NCI-H146 treated with DMSO at 0.1 percent for 48 hours (cell line): ENCODE results near the gene ORM1.

Experiments
- DNase-seq: peaks from one replicate; lab custom pipeline; 2025; ENCODE audit not compliant: unreplicated experiment; lab: John Stamatoyannopoulos, UW

Gene ORM1

DNA sequence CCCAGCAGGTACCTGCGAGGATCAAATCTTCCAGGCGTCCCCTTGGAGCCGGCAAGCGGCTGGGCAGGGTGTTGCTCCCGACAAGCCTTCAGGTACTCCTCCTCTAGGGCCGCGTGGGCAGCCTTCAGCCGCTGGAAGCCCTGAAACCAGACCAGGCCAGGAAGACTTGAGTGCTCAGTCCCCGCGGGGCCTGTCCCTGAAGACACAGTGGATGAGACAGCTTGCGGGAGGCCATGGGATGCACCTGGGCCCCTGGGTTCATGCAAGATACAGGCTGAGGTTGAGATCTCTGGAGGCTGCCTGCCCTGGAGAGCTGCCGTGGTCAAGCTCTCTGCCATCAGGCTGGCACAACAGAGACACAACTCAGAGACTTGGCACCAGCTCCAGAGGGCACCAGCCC, 39.5 kb downstream of the ORM1 start:
- DNase-seq, result no peak

DNA sequence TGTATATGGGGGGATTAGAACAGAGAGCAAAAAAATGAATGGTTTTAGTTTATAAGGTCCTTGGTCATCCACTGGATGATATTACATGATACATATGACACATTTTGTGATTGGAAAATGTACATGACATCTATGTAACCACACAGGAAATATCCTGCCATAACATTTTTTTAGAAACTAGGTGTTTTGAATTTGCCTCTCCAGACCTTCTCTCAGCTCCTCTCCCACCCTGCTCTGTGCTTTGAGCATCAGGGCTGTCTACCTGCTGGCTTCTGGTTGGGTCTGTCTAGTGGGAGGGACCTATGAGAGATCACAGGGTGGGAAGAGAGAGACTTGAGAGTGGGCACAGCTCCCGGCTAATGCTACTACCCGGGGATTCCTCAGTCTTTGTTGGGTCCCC, 40.5 kb downstream of the ORM1 start:
- no peak for DNase-seq

DNA sequence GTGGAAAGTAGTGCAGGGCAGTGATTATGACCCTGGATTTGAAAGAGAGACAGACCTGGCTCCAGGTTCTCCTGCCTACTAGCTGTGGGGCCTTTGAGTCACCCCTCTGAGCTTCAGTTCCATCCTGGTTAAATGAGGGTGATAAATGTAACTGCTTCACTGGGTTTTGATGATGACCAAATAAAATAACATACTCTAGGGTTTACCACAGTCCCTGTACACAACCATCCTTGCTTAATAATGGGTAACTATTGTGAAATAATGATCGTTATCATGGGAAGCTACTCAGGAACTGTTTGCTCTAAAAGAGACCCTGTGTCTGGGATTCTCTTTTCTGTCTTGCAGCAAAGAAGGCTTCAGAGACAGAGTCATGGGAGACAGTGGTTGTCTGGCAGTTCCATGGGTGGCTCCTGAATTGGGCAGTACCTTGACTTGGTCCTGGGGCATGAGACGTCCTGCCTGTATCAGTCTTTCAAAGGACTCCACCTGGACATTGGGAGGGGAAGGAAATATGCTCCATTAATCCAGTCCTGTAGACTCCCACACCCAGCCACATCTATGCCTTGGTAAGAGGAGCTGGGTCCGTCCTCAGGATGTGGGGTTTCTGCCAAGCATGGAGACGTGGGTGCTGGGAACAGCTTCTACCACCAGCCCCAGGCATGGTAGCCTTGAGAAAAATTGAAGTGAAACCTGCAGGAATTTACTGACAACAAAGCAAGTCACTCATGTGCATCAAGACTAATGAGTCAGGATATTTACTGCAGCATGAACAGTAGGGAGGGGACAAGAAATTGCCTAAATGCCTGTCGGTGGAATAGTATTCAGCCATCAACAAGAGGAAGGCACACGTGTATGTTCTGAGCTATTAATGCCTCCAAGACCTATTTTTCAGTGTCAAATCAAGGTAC, 41.5 kb downstream of the ORM1 start:
- no peak for DNase-seq

DNA sequence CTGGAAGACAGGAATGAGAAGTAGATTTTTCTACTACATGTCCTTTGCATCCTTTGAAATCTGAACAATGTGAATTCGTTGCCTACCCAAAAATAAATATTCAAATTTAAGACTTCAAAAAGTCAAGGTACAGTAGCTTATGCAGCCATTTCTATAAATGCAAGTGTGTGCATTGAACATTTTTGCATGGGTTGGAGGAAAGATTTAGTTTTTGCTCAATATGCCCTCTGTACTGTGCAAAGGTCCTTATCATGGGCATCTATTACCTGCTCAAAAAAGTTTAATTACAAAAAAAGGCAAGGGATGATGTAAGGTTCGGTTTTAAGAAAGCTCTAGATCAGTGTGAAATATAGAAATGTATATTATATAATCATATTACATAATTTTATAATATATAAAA, 42.3 kb downstream of the ORM1 start:
- no peak for DNase-seq

DNA sequence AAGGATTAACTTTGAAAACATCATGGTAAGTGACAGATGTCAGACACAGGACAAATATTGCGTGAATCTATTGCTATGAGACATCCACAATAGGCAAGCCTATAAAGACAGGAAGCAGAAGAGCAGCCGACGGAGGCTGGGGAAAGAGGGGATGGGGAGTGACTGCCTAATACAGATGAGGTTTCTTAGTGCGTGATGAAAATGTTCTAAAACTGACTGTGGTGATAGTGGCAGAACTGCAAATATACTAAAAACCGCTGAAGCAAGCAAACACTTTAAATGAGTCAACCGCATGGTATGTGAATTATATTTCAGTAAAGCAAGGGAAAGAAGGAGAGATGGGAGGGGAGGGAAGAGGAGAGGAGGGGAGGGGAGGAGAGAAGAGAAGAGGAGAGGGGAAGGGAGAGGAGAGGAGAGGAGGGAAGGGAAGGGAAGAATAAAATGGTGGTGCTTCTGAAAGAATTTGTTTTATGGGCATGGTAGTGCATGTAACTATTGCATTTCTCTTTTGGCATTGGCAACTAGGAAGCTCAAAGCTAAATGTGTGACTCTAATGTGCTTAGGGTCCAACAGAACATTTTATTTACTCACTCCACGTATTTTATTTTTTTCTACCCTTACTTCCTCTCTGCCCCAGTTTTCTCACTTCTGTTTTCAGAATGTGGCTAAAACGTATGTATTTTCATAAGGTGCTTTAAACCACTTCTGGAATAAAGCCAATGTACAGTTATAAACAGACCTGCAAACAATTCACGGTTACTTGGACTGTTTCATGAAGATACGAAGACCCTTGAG, 43.6 kb downstream of the ORM1 start:
- no peak for DNase-seq

DNA sequence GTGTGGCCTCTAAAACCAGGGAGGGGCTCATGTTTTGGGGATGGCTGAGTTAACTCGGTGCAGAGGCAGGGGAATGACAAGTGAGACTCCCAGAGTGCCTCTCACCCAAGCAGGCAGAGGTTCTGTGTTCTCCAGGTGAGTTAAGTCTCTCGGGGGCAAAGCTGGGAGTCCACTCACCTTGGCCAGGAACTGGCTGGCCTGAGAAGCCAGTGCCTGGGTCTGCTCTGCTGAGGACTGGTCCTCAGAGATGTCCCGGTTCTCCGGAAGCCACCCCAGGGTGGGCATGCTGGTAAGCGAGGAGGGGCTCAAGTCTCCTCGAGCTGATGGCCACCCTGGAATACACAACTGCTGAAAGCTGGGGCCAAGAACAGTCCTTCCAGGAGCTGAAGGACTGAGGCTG, 44.5 kb downstream of the ORM1 start:
- no peak for DNase-seq

DNA sequence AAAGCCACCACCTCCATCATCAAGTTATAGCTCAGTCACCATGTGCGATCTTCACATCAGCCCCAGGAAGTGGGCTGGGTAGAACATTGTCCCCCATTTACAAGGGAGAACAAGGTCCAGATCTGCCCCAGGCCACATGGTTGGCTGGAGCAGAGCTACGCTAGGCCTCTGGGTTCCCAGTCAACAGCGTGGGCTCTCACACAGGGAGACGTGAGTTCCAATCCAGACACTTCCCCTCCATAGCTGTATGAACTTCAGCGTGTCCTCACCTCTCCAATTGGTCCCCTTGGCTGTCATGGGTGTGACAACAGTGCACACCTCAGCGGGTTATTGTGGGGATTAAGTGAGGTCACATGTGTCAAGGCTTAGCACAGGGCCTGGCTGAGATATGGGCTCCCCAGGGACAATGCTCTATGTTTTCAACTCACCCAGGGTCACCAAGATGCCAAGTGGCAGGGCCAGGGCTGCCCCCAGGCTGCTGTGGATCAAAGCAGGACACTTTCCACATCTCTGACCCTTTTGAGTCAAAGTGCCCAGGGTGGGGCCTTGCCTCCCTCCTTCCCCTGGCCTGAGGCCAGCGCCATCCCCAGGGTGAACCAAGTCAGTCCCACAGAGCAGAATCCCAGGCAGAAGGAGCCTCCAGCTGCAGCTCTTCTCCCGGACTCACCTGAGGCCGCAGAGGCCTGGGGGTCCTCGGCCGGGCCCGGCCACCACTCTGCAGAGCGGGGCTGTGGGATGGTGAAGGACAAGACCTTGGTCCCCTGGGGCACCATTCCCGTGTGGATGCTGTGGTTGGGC, 45.1 kb downstream of the ORM1 start:
- DNase-seq, result no peak

DNA sequence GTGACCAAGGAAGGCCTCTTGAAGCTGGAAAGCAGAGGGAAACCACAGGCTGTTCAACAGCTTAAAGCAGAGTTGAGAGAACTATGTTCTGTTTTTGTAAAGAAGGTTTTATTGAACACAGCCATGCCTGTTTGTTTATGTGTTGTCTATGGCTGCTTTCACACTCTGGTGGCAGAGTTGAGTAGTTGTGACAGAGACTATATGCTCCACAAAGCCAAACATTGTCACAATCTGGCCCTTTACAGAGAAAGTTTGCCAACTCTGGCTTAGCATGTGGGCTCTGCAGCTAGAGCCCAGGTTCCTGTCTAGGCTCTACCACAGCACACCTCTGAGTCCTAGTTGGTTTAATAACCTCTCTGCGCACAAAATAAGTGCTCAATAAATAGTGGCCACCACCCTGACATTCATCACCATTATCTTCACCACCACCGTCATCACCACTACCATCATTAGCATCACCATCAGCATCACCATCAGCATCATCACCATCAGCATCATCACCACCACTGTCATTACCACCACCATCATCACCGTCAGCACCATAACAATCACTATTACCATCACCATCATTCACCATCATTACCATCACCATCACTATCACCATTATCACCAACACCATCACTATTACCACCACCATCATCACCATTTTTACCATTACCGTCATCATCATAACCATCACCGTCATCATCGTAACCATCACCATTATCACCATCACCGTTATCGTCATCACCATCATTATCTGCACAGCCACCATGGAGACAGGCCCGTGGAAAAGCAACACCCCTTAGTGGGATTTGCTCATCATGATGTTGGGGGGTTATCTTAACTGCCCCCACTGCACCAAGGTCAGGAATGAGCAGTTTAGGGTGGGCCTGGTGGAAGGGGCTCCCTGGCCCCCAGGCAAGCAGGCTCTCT, 46.6 kb downstream of the ORM1 start:
- no peak for DNase-seq

DNA sequence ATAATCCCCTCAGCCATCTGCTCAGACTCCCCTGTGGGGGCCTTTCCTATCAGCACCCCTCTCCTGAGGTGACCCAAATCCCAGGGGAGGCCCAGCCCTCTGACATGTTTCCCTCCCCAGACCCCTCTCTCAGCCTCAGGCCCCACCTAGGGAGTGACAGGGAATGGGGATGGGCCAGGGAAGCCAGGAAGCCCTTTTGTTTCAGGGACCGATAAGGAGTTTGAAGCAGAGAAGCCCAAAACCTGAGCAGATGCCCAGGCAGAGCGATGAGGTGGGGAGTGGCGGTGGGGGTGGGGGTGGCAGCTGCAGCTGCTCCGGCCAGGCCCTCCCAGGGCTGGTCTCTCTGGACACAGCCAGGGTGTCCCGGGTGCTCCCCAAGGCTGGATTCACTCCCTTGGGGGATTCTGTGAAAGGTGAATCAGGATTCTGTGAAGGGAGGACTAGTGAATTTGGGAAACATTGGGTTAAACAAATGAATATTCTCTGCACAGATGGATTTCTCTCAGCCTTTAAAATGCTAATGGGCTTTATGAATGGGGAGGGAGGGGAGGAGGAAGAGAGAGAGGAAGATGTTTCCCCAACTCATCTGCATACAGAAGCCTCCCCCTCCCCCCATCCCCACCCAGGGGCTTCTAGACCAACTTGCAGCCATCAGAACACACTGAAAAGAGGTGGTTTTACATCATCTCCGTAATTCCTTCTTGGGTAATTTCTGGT, 47.5 kb downstream of the ORM1 start:
- DNase-seq, result no peak

DNA sequence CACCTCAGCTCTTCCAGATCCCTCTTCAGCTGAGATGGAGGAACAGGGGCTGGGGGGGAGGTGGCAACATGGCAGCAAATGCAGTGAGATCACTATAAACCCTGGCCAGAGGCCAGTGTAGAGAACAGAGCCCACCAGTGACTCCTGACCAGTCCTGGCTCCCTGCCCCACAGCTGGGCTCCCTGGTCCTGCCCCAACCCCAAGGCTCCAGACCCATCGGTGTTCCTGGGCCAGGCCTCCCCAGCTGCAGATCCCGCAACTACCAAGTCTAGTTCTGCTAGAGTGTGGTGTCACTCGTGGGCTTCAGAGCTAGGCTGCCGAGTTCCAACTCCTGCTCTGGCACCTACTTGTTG, 48.0 kb downstream of the ORM1 start:
- no peak for DNase-seq

DNA sequence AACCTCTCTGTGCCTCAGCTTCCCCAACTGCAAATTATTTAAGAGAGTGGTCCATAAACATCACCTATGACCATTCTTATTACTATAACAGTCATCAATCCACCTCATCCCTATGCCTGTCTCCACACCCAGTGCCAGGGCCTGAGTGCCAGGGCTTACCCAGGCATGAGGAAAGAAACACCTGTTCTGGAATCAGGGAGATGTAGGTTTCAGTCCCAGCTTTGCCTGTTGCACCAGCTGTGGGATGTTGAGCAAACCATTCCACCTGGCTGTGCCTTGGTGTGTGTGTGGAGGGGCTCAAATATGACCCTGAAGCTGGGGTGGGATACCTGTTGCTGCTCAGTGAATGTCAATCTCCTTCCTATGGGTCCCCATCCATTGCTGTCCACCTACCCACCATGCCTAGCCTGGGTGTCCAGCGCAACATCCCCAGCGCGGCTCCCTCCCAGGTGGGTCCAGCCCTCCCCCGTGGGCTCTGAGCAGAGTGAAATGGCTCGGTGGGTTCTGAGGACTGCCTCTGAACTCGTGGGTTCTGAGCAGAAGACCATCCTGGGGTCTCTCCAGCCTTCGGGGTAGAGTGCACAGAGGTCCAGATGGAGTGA, 48.5 kb downstream of the ORM1 start:
- no peak for DNase-seq

DNA sequence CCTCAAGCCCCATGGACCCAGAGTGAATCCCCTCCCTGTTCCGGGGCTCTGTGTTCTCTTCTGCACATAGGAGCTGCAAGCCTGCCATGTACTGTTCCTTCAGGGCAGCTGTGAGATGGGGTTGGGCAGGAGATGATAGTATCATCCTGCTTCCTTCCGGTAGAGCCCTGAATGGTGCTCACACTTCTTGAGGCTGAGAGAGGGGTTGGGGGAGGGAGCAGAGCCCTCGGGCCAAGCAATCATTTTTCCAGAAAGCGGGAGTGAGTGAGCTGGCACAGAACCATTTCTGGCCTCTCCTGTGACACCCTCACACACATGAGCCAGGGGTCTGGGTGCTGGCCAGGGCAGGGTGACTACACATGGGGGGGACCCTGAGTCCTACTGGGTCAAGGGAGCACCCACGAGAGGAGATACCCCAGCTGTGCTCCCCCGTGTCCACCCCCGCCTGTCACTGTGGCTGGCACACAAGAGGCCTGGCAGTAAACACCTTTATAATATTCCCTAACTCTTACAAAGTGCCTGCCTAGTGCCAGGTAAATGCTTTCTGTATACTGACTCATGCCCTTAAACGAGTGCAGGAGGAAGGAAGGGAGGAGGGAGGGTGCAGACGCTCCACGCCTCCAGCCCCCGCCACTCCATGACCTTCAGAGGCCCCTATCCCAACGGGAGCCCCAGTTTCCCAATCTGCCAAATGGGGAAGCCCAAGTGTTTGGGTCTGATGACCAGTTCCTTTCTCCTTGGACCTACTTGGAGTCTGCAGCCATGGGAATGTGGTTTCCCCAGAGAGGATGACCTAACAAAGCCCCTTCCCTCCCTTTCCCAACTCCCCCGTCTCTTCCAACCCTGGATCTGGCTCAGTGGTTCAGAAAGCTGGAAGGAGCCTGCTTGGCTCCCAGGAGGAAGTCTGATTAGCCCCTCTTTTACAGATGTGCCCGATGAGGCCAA, 49.3 kb downstream of the ORM1 start:
- no peak for DNase-seq

DNA sequence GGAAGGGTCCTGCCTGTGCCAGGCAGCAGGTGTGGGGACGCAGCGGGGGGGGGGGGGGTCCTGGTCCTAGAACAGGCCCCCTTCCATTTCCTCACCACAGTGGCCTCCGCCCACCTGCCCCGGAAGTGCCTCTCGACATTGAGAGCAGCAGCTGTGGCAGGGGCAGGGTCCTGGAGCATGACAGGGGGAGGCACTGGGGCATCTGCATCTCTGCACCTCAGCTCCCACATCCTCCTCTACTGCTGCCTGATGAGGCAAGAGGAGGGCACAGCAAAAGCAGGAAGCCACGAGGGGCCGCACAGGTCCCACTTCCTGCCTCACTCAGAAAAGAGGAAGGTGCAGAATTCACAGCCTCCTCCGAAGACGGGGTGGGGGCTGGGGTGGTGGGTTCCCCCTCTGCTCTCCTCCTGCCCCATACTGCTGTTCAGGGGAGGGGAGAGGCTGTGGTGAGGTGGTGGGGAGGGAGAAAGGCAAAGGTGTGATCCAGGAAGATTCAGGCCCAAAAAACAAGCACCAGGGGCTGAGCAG, 50.1 kb downstream of the ORM1 start:
- DNase-seq, result no peak

DNA sequence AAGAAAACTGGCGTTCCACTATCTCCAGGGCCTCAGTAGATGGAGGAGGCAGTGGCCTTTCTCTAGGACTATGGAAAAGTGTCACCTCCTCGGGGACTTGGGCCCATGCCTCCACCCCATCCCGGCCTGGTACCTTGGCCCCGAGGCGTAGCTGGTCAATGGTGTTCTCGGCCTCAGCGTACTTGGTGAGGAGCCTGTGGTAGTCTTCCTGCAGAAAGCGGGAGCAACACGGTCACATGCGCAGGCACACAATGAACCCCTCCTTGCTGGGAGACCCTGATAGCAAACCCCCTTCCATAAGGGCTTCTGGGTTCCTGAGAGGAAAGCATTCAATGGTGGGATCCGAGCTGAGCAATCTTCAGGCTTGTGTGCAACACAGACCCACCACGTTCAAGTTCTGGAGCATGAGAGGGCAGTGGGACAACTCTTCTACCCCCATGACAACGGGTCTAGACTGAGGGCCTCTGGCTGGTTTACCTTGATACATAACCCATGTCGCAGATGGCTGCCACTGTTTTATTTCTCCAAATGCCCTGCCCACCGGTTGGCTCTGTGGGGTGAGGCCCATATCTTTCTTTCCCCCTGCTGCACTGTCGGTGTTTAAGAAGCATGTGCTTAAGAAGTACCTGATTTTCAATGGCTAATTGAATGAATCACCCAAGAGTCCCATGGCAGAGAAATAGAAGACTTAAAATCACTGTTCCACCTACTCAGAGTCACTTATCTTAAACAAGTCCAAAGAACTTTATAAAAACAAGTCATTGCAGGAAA, 51.2 kb downstream of the ORM1 start:
- no peak for DNase-seq

DNA sequence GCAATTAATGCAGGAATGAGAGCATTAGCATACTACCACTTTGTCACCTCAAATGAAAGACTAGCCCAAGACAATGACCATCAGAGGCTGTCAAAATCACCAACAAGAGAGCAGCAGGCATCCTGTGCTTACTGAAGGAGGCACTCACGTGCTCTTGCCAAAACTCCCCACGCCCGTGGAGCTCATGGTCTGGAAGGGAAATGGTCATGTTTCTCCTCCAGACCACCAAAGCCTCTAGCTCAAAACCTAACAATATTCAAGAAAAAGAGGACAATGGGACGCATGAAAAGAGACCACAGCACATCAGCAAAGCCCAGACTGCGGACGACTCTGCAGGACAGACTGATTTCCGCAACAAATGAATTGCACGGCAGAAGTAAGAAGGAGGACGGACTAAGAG, 52.0 kb downstream of the ORM1 start:
- DNase-seq, result no peak

DNA sequence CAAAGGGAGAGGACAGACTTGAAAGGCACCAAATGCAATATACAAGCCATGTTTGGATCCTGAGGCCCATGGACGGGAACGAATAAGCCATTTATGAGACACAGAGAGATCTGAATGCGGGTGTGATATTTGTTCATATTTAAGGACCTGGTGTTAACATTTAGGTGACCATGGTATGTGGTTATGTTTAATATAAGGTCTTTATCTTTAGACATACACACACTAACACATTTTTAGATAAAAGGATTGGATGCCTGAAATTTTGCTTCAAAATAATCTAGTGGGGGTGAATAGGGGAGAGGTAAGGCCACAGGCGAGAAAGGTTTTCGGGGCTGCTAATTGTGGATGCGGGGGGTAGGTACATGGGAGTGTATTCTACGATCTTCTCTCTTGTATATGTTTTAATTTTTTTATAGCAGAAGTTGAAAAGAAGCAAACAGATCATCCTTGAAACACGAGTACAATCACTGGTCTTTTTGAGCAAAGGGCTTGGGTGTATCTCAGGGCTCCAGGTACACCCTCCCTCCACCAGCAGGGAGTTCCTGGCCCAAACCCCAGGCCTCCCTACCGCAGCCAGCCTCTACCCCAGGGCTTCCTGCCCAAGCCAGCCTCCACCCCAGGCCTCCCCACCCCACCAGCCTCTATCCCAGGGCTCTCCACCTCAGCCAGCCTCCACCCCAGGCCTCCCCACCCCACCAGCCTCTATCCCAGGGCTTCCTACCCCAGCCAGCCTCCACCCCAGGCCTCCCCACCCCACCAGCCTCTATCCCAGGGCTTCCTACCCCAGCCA, 52.7 kb downstream of the ORM1 start:
- DNase-seq, result no peak
